B cell (primary cell): ENCODE results near the gene C1orf226. TPM values are rescaled to one million over a fixed set of nuclear protein-coding genes. Genes with fewer than 3 reads are reported as not detected.
"Not testable (repeated sequence)": the region's sequence is repeated elsewhere in the genome, so short reads cannot be mapped to it uniquely, and the experiment has no call there.

Source experiments
- ATAC-seq: fragments of 200-7000 bp; cut with Tn5 transposase; one replicate; pipeline ENCODE4 v1.10.0; 2021; ENCODE audit warnings: low read depth, mild to moderate bottlenecking, moderate number of reproducible peaks, moderate library complexity
- CTCF ChIA-PET: fragments of 350-600 bp; sonication (Branson Sonifier 250); formaldehyde crosslinking; loops from one replicate; lab custom pipeline; 2021; ENCODE audit warnings: antibody characterized with exemption, inconsistent platforms; lab: Charles Lee
- POLR2A ChIA-PET: fragments of 350-600 bp; sonication (Branson Sonifier 250); formaldehyde crosslinking; loops from one replicate; lab custom pipeline; 2021; ENCODE audit warnings: antibody characterized with exemption; lab: Charles Lee
- DNase-seq: peaks from one replicate; pipeline ENCODE4 v3.0.0; 2013
- H2AFZ ChIP-seq: 2 replicates; pipeline ENCODE4 v1.6.1; 2012; ENCODE audit warnings: mild to moderate bottlenecking, low read depth, low read length; ENCODE audit not compliant: insufficient read depth, poor library complexity, severe bottlenecking
- H3K27ac ChIP-seq, 2 donors: 1 replicate in 1 of 2; 2 replicates in 1 of 2; pipeline ENCODE4 v1.5.1; 2012 to 2013; ENCODE audit warnings: low read length in 2 of 2, mild to moderate bottlenecking in 2 of 2, moderate library complexity in 1 of 2
- H3K27me3 ChIP-seq, 4 experiments: fragments of 200-600 bp in 1 of 4; sonication (generic) in 1 of 4; replicated peaks in 1 of 4; 1 replicate in 2 of 4; 2 replicates in 2 of 4; pipeline versions ENCODE4 v1.6.1 to v1.7.0; 2013 to 2016; ENCODE audit warnings: low read length in 3 of 4, mild to moderate bottlenecking in 2 of 4, mixed read lengths in 1 of 4, moderate library complexity in 1 of 4; ENCODE audit not compliant: insufficient read depth in 4 of 4, control insufficient read depth in 3 of 4; ENCODE audit errors: control extremely low read depth in 1 of 4
- H3K36me3 ChIP-seq, 2 experiments: replicated peaks in 1 of 2; 1 replicate in 1 of 2; 2 replicates in 1 of 2; pipeline versions ENCODE4 v1.6.1 to v1.7.1; 2013; ENCODE audit warnings: low read length in 1 of 2; ENCODE audit not compliant: insufficient read depth in 2 of 2, control insufficient read depth in 1 of 2; ENCODE audit errors: control extremely low read depth in 1 of 2, extremely low read depth in 1 of 2
- H3K4me1 ChIP-seq, 2 donors: fragments of 200-600 bp in 1 of 2; sonication (generic) in 1 of 2; 1 replicate in 1 of 2; 2 replicates in 1 of 2; pipeline versions ENCODE4 v1.5.1 to v1.6.1; 2013 to 2017; ENCODE audit warnings: low read length in 2 of 2; ENCODE audit not compliant: control insufficient read depth in 2 of 2, insufficient read depth in 2 of 2
- H3K4me2 ChIP-seq: replicated peaks from 2 replicates; pipeline ENCODE3; 2012; ENCODE audit warnings: mild to moderate bottlenecking, low read depth, low read length; ENCODE audit not compliant: poor library complexity, severe bottlenecking
- H3K4me3 ChIP-seq, 5 experiments: fragments of 200-600 bp in 1 of 5; sonication (generic) in 1 of 5; 1 replicate in 3 of 5; 2 replicates in 2 of 5; pipeline versions ENCODE4 v1.5.1 to v1.7.0; 2011 to 2016; ENCODE audit warnings: low read length in 4 of 5, mild to moderate bottlenecking in 4 of 5, low read depth in 2 of 5, control low read depth in 1 of 5, moderate library complexity in 1 of 5; ENCODE audit not compliant: insufficient read depth in 1 of 5; ENCODE audit errors: control extremely low read depth in 1 of 5, extremely low read depth in 1 of 5
- H3K79me2 ChIP-seq: fragments of 200-600 bp; sonication (generic); one replicate; pipeline ENCODE4 v1.6.0; 2016; ENCODE audit warnings: low read length; ENCODE audit not compliant: control insufficient read depth, insufficient read depth
- H3K9ac ChIP-seq: fragments of 200-600 bp; sonication (generic); 2 replicates; pipeline ENCODE4 v1.6.1; 2017; ENCODE audit warnings: mild to moderate bottlenecking, low read length, moderate library complexity
- H3K9me3 ChIP-seq, 3 donors: one replicate each; pipeline versions ENCODE4 v1.6.1 to v1.7.1; 2013; ENCODE audit warnings: low read length in 2 of 3; ENCODE audit not compliant: control insufficient read depth in 2 of 3, insufficient read depth in 1 of 3; ENCODE audit errors: control extremely low read depth in 1 of 3
- H4K20me1 ChIP-seq: 2 replicates; pipeline ENCODE4 v1.6.0; 2012; ENCODE audit warnings: mild to moderate bottlenecking, low read length; ENCODE audit not compliant: insufficient read depth, control insufficient read depth, poor library complexity, severe bottlenecking
- H3K27ac Mint-ChIP-seq: one replicate; pipeline ENCODE4 v1.8.0; 2021; ENCODE audit warnings: mixed read lengths
- H3K27me3 Mint-ChIP-seq: one replicate; pipeline ENCODE4 v1.8.0; 2021; ENCODE audit warnings: mixed read lengths
- H3K4me1 Mint-ChIP-seq: one replicate; pipeline ENCODE4 v1.8.0; 2021; ENCODE audit warnings: mixed read lengths
- H3K4me3 Mint-ChIP-seq: one replicate; pipeline ENCODE4 v1.8.0; 2021; ENCODE audit warnings: mixed read lengths
- H3K9me3 Mint-ChIP-seq: one replicate; pipeline ENCODE4 v1.8.0; 2022; ENCODE audit warnings: mixed read lengths; ENCODE audit not compliant: insufficient read depth
- EZH2 ChIP-seq: IDR thresholded peaks from 2 replicates; pipeline ENCODE4 v1.6.1; 2012; ENCODE audit warnings: borderline replicate concordance, low read depth, mild to moderate bottlenecking, moderate library complexity, low read length; ENCODE audit not compliant: insufficient read depth, poor library complexity, severe bottlenecking
- WGBS: methylation state at CpG from one replicate; pipeline ENCODE4 v1.1.5; 2013; ENCODE audit warnings: missing lambda C conversion rate; ENCODE audit not compliant: insufficient coverage; 5-methylcytosine and 5-hydroxymethylcytosine counted together
- intact Hi-C: fragments of 100-400 bp; cut with micrococcal nuclease; formaldehyde crosslinking; loops from one replicate; pipeline ENCODE4 v1.10.0; 2022
- polyA plus RNA-seq: library from polyadenylated mRNA; depleted of rRNA; stranded (reverse); fragments of >200 nt; gene quantifications from 2 replicates; pipeline ENCODE4 v1.2.3, GENCODE V29; 2012
- total RNA-seq, 2 donors: library from RNA; stranded (reverse); fragments of 120-200 nt in 1 of 2; gene quantifications; 1 replicate in 1 of 2; 2 replicates in 1 of 2; pipeline versions ENCODE4 v1.2.3 to v1.2.4, GENCODE V29; 2013 to 2022
- TF ChIP-seq, protein P1 (sequence below): fragments of 200-600 bp; IDR thresholded peaks from one replicate; pipeline ENCODE4 v1.8.0; 2022; ENCODE audit warnings: antibody characterized with exemption, mild to moderate bottlenecking

Gene C1orf226
- total and polyA plus RNA-seq, 2 donors (not counting 1 experiment from before 2014, with no cell fraction given): 0.01 to 0.10 TPM

DNA sequence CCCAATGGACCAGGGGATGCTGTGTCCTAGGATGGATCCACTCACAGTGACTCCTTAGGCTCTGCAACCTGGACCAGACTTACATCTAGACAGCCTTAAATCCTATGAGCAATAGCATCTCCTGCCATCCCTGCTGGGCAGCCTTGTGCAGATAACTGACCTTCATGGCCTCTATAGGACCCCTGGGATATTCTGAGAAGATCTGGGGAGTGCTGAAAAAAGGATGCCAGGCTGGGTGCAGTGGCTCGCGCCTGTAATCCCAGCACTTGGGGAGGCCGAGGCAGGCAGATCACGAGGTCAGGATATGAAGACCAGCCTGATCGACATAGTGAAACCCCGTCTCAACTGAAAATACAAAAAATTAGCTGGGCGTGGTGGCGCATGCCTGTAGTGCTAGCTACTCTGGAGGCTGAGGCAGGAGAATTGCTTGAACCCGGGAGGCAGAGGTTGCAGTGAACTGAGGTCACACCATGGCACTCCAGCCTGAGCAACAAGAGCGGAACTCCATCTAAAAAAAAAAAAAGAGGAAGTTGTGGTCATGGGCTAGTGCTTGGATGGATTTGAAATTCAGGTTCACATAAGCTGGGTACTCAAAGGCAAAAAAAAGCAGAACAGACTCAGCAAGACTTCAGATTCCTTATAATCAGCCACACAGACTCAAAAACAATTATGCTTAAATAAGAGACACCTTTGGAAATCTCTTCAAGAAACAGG, 41.3 kb downstream of the C1orf226 start:
- Histone ChIP-seq H3K27ac (no peak overlapping the region), H3K9ac (no peak overlapping the region), H3K27me3 (no peaks in the 10 kb centered on the region), H3K9me3 (no peaks in the 10 kb centered on the region), H3K4me2 (no peak overlapping the region), H3K4me3 (no peak overlapping the region), H3K79me2 (no peaks in the 10 kb centered on the region), H3K4me1 (peaks cover 0 to 5% of the 10 kb centered on the region in 2 donors), H3K36me3 (no peaks in the 10 kb centered on the region), H4K20me1 (no peaks in the 10 kb centered on the region), H2AFZ (no peak overlapping the region)
- intact Hi-C loops: no loop called here
- ATAC-seq (no peak), DNase-seq (peak; percentile 22)
- peaks cover 18% of the 10 kb centered on the region for H3K27me3 Mint-ChIP-seq
- no peak for TF ChIP-seq EZH2
- TF ChIP-seq, protein P1, sequence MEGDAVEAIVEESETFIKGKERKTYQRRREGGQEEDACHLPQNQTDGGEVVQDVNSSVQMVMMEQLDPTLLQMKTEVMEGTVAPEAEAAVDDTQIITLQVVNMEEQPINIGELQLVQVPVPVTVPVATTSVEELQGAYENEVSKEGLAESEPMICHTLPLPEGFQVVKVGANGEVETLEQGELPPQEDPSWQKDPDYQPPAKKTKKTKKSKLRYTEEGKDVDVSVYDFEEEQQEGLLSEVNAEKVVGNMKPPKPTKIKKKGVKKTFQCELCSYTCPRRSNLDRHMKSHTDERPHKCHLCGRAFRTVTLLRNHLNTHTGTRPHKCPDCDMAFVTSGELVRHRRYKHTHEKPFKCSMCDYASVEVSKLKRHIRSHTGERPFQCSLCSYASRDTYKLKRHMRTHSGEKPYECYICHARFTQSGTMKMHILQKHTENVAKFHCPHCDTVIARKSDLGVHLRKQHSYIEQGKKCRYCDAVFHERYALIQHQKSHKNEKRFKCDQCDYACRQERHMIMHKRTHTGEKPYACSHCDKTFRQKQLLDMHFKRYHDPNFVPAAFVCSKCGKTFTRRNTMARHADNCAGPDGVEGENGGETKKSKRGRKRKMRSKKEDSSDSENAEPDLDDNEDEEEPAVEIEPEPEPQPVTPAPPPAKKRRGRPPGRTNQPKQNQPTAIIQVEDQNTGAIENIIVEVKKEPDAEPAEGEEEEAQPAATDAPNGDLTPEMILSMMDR: no peak
- ChIA-PET POLR2A (no interaction called here), CTCF (no interaction called here)
- no peak overlapping the region for H3K4me3 Mint-ChIP-seq
- H3K27ac Mint-ChIP-seq: no peak overlapping the region
- H3K9me3 Mint-ChIP-seq: no peaks in the 10 kb centered on the region
- H3K4me1 Mint-ChIP-seq: peaks cover 13% of the 10 kb centered on the region
- WGBS: 77% methylated on average over 9 of the region's 10 CpGs

DNA sequence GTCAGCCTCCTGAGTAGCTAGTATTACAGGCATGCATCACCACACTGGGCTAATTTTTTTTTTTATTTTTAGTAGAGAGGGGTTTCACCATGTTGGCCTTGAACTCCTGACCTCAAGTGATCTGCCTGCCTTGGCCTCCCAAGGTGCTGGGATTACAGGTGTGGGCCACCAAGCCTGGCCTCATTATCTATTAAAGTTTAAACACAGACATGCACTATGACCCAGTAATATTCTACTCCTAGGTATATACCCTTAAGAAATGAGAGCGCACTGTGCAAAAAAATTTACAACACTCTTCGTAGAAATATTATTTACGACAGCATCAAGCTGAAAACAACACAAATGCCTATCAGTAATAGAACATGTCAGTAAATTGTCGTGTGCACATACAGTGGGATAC, 49.1 kb downstream of the C1orf226 start:
- DNase-seq (no peak), ATAC-seq (no peak)
- Histone ChIP-seq H3K9ac (no peak overlapping the region), H3K79me2 (no peaks in the 10 kb centered on the region), H3K4me1 (no peaks in the 10 kb centered on the region), H3K36me3 (no peaks in the 10 kb centered on the region), H3K4me3 (no peak overlapping the region), H4K20me1 (no peaks in the 10 kb centered on the region), H3K4me2 (no peak overlapping the region), H2AFZ (no peak overlapping the region), H3K9me3 (no peaks in the 10 kb centered on the region), H3K27ac (no peak overlapping the region), H3K27me3 (no peaks in the 10 kb centered on the region)
- Mint-ChIP-seq H3K27ac (no peak overlapping the region), H3K9me3 (no peaks in the 10 kb centered on the region), H3K4me3 (no peak overlapping the region), H3K4me1 (no peaks in the 10 kb centered on the region), H3K27me3 (peaks cover 11% of the 10 kb centered on the region)
- no peak for TF ChIP-seq EZH2
- TF ChIP-seq, protein P1: no peak
- POLR2A ChIA-PET: no interaction called here
- intact Hi-C loops: no loop called here
- CTCF ChIA-PET: no interaction called here
- 100% methylated on average over 1 of the region's 4 CpGs for WGBS

DNA sequence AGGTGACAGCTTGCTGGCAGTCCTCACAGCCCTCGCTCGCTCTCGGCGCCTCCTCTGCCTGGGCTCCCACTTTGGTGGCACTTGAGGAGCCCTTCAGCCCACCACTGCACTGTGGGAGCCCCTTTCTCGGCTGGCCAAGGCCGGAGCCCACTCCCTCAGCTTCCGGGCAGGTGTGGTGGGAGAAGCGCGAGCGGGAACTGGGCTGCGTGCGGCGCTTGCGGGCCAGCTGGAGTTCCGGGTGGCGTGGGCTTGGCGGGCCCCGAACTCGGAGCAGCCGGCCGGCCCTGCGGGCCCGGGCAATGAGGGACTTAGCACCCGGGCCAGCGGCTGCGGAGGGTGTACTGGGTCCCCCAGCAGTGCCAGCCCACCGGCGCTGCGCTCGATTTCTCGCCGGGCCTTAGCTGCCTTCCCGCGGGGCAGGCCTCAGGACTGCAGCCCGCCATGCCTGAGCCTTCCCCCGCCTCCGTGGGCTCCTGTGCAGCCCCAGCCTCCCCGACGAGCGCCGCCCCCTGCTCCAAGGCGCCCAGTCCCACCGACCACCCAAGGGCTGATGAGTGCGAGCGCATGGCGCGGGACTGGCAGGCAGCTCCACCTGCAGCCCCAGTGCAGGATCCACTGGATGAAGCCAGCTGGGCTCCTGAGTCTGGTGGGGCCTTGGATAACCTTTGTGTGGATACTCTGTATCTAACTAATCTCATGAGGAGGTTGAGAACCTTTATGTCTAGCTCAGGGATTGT, 51.6 kb downstream of the C1orf226 start:
- DNase-seq, H3K4me1 ChIP-seq, intact Hi-C loops, H3K9ac ChIP-seq, H3K36me3 ChIP-seq, H3K9me3 Mint-ChIP-seq, H3K4me3 Mint-ChIP-seq, H3K4me3 ChIP-seq, H2AFZ ChIP-seq, H3K27me3 ChIP-seq, POLR2A ChIA-PET, H3K4me1 Mint-ChIP-seq, H3K79me2 ChIP-seq, H3K4me2 ChIP-seq, H3K27ac ChIP-seq, H3K27ac Mint-ChIP-seq, H3K9me3 ChIP-seq, H3K27me3 Mint-ChIP-seq, ATAC-seq, H4K20me1 ChIP-seq: not testable (repeated sequence)
- WGBS: 96% methylated on average over 36 of the region's 47 CpGs
- CTCF ChIA-PET: interaction anchor here (0.5 kb wide), 1 partner anchor 659 kb away, joined by 3 read pairs; no protein-coding TSS in a partner anchor
